GM19328 (cell line): ENCODE data around the gene TSSK3.

ENCODE experiments used
- ATAC-seq: cut with Tn5 transposase; IDR thresholded peaks from one replicate; pipeline ENCODE4 v1.9.1; 2021; ENCODE audit warnings: mild to moderate bottlenecking, moderate library complexity; ENCODE audit not compliant: unreplicated experiment

The TSSK3 gene

GRCh38 chr1:32362474-32363313, at the start of gene TSSK3, which contains the start of gene FAM229A:
Gene TSSK3, plus strand, starts transcription at chr1:32362539. Its CDS starts 163 bp downstream, at chr1:32362702.
Gene FAM229A, minus strand, starts transcription at chr1:32362485. Its CDS starts 394 bp downstream, at chr1:32362091.
- ATAC-seq, result no peak

DNA sequence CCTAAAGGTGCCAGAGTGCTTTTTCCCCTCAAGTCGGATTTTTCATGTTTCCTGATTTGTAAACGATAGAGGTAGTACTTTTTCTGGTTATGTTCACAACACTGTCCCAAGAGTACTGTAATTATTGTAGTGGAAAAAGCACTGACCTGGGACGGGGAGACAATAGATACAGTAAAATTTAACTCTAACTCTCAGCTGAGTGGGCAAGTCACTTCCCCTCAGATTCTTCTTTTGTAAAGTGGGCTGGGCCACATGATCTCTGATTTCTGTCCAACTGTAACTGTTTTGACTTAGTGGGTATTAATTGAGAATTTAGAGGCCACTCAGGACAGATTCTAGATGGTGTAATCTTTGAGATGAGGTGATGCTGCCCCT, 45.4 kb upstream of the TSSK3 start:
- ATAC-seq, result no peak

DNA sequence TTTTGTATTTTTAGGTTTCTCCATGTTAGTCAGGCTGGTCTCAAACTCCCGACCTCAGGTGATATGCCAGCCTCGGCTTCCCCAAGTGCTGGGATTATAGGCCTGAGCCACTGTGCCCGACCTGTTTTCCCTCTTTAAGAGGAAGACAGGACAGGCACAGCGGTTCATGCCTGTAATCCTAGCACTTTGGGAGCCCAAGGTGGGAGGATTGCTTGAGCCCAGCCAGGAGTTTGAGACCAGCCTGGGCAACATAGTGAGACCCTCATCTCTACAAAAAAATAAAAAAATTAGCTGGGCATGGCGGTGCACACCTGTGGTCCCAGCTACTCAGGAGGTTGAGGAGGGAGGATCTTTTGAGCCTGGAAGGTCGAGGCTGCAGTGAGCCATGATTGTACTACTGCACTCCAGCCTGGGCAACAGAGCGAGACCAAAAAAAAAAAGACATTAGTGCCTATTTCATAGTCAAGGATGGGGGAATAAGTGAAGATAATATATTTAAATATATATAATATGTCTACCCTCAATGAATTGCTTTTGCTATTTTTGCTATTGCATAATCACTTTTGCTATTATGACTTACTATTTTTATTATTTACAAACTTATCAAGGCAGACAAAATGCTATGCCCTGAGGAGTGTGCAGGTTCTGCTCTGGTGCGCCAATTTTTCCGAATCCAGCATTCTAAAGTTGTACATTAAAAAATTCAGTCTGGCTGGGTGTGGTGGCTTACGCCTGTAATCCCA, 44.0 kb upstream of the TSSK3 start:
- ATAC-seq, result no peak

- no peak for ATAC-seq
These were observed 40.5 kb upstream of the TSSK3 start for GRCh38 chr1:32321712-32322291.

DNA sequence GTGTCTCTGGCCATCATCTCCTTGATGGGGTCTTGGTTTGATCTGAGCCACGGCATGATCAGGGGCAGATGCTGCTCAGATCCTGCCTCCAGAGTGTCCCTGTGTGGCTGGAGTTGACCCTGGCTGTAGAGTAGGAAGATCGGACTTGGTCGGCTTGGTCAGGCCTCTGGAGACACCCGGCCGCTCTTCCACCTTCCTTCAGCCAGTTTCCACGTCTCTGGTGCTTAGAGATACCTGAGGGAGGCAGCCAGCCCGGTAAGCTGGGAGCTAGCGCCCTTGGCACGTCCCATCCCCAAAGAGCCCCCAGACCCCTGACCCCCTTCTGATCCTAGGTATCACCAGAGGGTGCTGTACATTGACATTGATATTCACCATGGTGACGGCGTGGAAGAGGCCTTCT, 35.1 kb upstream of the TSSK3 start:
- ATAC-seq, result no peak

DNA sequence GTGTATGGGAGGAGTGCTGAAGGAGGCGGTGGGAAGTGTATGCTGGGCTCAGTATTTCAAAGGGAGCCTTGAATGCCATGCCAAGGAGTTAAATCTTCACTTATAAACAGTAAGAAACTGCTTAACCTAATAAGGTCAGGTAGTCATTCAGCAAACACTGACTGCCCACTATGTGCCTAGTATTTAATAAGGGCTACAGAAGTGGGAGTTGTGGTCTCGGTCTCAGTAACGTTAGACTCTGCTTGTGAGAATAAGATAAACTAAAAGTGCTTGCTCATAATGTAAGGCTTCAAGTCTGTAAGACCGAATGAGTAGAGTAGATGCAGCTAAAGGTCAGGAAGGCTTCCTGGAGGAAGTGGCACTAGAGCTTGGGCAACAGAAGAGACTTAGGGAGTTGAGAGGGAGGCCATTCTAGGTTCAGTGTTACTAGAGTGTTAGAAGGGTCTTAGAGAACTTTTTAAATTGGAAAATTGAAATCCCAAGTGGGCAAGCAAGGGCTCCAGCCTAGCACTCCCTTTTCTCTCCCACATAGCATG, 32.3 kb upstream of the TSSK3 start:
- ATAC-seq, result no peak

DNA sequence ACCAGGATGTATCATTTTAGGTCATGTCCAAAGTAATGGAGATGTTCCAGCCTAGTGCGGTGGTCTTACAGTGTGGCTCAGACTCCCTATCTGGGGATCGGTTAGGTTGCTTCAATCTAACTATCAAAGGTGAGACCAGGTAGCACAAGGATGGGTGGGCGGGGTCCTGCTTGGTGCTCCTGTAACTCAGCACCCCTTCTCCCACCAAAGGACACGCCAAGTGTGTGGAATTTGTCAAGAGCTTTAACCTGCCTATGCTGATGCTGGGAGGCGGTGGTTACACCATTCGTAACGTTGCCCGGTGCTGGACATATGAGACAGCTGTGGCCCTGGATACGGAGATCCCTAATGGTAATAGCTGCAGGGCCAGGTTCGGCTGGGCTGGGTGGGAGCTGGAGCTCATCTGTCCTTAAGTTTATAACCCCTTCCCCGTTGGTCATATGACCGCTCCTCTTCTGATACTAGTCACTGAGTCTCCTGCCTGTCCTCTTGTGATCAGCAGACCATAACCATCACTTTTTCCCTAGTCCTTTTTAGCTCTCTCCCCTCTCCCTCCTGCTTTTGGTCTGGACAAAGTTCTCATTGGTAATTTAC, 31.7 kb upstream of the TSSK3 start:
- ATAC-seq, result no peak

- ATAC-seq, result no peak
These were observed 30.8 kb upstream of the TSSK3 start for GRCh38 chr1:32331549-32331948.

- no peak for ATAC-seq
These were observed 29.9 kb upstream of the TSSK3 start for GRCh38 chr1:32332290-32333079.

- no peak for ATAC-seq
These were observed 28.9 kb upstream of the TSSK3 start for GRCh38 chr1:32333251-32333963.

GRCh38 chr1:32334274-32334861, 28.0 kb upstream of the TSSK3 start:
- no peak for ATAC-seq

DNA sequence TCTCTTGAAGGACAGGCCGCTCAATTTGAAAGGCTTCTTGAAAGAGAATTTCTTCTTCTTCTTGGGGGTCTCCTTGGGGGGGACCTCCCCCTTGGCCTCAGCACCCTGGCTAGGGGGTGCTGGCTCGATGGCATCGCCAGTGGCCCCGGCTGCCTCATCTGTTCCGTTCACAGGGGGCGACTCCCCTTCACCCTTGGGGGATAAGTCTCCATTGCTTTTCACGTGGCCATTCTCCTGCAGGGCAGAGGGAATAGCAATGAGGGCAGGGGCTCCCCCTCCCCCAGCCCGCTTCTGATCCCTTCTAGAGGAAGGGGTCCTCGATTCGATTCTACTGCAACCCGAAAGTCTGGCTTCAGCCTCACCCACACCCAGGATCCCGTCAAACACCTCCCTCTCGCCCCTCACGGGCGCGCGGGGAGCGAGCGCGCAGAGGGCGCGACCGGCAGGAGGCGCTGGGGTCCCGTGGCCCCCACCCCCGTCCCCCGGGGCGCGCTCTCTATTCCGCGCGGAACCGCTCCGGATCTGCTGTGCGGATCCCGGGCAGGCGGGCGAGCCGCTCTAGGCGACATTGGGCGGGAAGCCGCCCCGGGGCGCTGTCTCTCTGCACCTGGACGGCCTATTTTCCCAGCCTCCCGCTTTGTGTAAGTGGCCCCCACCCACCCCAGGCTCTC, 27.3 kb upstream of the TSSK3 start:
- ATAC-seq, result no peak

DNA sequence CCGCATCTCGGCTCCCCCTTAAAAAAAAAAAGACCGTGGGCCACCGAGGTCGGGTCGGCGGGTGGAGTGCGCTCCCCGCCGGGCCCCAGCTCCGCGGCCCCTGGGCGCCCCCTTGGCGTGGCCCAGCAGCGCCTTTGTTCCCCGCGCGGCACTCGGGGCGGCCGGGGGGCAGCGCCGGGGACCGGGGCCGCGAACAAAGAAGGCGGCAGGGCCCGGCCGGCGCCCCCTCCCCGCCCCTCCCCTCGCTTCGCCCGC, 26.9 kb upstream of the TSSK3 start:
- no peak for ATAC-seq

- peak; percentile 51 for ATAC-seq
These were observed 26.3 kb upstream of the TSSK3 start, which contains the start of gene MARCKSL1 for GRCh38 chr1:32335790-32336590. Gene MARCKSL1, minus strand, starts transcription at chr1:32336233. Its CDS starts 200 bp downstream, at chr1:32336033.

DNA sequence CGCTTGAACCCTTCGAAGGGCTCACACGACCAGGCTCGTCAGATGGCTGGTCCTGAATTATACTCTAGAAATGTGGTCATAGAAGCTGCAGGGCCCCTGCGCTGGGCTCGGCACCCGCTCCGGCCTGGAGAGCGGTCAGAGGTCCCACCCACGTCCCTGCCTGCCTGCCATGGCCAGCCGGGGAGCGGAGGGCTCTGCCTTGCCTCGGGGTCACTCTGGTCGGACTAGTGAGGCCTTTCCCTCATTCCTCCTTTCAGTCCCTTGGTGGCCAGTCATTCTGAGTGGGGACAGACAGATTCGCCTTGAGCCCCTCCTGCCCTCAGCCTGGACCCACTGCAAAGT, 25.8 kb upstream of the TSSK3 start:
- no peak for ATAC-seq

GRCh38 chr1:32336963-32337675, 25.2 kb upstream of the TSSK3 start:
- ATAC-seq, result no peak

GRCh38 chr1:32337855-32338636, 24.3 kb upstream of the TSSK3 start:
- no peak for ATAC-seq
